Measurements from ENCODE around the gene RNF208. TPM values are rescaled to one million over a fixed set of nuclear protein-coding genes. Genes with fewer than 3 reads are reported as not detected.

Gene RNF208
- total RNA-seq, 1 experiment from 2014 or later = 1.0 TPM

DNA sequence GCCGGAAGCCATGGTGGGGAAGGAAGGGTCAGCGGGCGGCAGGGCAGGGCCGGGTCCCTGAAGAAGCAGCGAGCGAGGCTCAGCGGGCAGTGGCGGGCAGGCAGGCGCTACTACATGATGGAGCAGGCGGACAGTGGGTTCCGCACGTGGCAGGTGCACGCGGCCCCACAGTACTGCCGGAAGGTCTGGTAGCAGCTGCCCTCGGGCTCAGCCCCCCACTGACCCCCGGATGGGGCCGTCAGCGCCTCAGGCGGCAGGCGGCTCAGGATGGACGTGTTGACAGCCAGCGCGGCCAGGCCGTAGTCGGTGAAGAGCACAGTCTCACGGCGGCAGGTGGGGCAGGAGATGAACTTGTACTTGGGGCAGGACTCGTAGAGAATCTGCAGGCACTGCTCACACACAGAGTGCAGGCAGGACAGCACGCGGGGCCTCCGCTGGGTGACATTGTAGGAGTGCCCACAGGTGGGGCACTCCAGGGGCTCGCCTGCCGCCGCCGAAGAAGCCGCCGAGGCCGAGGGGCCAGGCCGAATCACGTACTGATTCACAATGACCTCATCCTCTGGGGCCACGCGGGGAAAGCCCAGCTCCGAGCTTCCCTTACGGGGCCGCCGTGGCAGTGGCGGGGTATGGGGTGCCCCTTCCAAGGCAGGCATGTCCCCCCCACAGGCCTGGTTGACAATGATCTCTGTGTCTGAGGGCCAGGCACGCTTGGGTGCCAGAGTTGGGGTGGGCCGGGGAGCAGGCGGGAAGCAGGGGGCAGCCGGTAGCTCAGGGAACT lies 1.5 kb downstream of the RNF208 start:
- Histone ChIP-seq H3K4me3 (ENCODE audit: insufficient read depth, low read depth, low read length) (no peak overlapping the region), H3K27me3 (ENCODE audit: control insufficient read depth, insufficient read depth, low read length) (peaks cover 10% of the 10 kb centered on the region), H3K36me3 (replicated peaks; ENCODE audit: control insufficient read depth, insufficient read depth, low read length) (no peaks in the 10 kb centered on the region; the same call in 1 of the 2 replicates)
- DNase-seq = peak; percentile 74

DNA sequence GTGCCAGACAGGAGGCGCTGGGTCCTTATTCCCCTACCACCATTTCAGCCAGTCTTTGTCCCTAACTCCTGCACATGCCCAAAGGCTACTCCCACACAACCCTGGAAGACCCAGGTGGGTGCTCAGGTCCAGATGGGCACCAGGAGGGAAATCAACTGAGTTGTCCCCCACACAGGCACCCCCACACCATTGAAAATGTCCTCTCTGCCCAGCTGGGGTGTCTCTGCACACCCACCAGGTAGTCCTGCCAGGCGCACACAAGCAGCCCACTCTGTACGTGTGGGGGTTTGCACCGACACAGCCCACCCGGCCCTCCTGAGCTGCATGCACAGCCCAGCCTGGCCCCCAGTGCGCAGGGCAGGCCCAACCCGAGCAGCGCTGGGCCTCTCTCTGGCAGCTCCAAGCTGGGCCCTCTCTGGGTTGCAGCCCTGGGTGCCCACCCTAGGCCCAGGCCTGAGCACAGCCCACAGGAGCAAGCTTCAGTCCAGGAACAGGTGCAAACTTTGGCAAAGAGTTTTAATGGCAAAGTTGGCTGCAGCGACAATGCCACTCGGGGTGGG lies 2.2 kb downstream of the RNF208 start:
- Histone ChIP-seq H3K27me3 (ENCODE audit: control insufficient read depth, insufficient read depth, low read length) (peaks cover 10% of the 10 kb centered on the region), H3K4me3 (ENCODE audit: insufficient read depth, low read depth, low read length) (no peak overlapping the region), H3K36me3 (replicated peaks; ENCODE audit: control insufficient read depth, insufficient read depth, low read length) (peaks cover 2% of the 10 kb centered on the region)
- DNase-seq = no peak

- H3K4me3 ChIP-seq (ENCODE audit: insufficient read depth, low read depth, low read length) = no peak overlapping the region
These were observed 3.2 kb downstream of the RNF208 start for GRCh38 chr9:137218754-137219271.

DNA sequence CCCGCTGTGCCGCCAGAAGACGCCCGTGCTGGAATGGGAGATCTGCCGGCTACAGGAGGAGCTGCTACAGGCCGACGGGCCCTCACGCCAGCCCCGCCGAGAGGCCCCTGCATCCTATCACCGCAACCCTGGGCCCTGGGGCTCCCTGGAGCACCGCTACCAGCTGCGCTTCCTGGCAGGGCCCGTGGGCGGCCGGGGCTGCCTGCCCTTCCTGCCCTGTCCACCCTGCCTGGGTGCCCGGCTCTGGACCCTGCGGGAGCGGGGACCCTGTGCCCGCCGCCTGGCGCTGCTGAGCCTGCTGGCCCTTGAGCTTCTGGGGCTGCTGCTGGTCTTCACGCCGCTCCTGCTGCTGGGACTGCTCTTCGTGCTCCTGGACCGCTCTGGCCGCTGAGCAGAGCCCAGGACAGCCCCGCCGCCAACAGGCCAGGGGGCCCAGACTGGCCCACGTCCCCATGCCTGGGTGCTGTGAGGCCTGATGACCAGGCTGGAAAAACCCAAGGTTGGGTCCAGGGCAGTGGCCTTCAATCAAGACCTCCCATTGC lies 3.8 kb downstream of the RNF208 start:
- Histone ChIP-seq H3K4me3 (ENCODE audit: insufficient read depth, low read depth, low read length) (no peak overlapping the region), H3K36me3 (replicated peaks; ENCODE audit: control insufficient read depth, insufficient read depth, low read length) (peaks cover 3% of the 10 kb centered on the region)

More at GRCh38 chr9:137218754-137219271, 3.2 kb downstream of the RNF208 start:
- H3K36me3 ChIP-seq (replicated peaks; ENCODE audit: control insufficient read depth, insufficient read depth, low read length) = peaks cover 3% of the 10 kb centered on the region
- H3K27me3 ChIP-seq (ENCODE audit: control insufficient read depth, insufficient read depth, low read length) = peaks cover 10% of the 10 kb centered on the region
- no peak for DNase-seq

GRCh38 chr9:137217276-137218211 lies 4.5 kb downstream of the RNF208 start:
- H3K27me3 ChIP-seq (ENCODE audit: control insufficient read depth, insufficient read depth, low read length) = peaks cover 6% of the 10 kb centered on the region
- no peak overlapping the region for H3K4me3 ChIP-seq (ENCODE audit: insufficient read depth, low read depth, low read length)
- H3K36me3 ChIP-seq (replicated peaks; ENCODE audit: control insufficient read depth, insufficient read depth, low read length) = peaks cover 3% of the 10 kb centered on the region
- peak; percentile 97 for DNase-seq

More for the DNA sequence above, 3.8 kb downstream of the RNF208 start:
- no peak for DNase-seq
- H3K27me3 ChIP-seq (ENCODE audit: control insufficient read depth, insufficient read depth, low read length) = peaks cover 10% of the 10 kb centered on the region

- Histone ChIP-seq H3K4me3 (ENCODE audit: insufficient read depth, low read depth, low read length) (no peak overlapping the region), H3K36me3 (replicated peaks; ENCODE audit: control insufficient read depth, insufficient read depth, low read length) (peaks cover 3% of the 10 kb centered on the region), H3K27me3 (ENCODE audit: control insufficient read depth, insufficient read depth, low read length) (no peaks in the 10 kb centered on the region; the same call in 1 of the 2 replicates)
- no peak for DNase-seq
These were observed 5.7 kb downstream of the RNF208 start for GRCh38 chr9:137216188-137216965.

- Histone ChIP-seq H3K4me3 (ENCODE audit: insufficient read depth, low read depth, low read length) (no peak overlapping the region), H3K27me3 (ENCODE audit: control insufficient read depth, insufficient read depth, low read length) (no peaks in the 10 kb centered on the region), H3K36me3 (replicated peaks; ENCODE audit: control insufficient read depth, insufficient read depth, low read length) (peaks cover 3% of the 10 kb centered on the region)
- DNase-seq = no peak
These were observed 6.6 kb downstream of the RNF208 start for GRCh38 chr9:137215196-137215986.

GRCh38 chr9:137214620-137215019 lies 7.4 kb downstream of the RNF208 start:
- no peak for DNase-seq

GRCh38 chr9:137213160-137214060 lies 8.6 kb downstream of the RNF208 start:
- DNase-seq = peak; percentile 83
- H3K27me3 ChIP-seq (ENCODE audit: control insufficient read depth, insufficient read depth, low read length) = no peaks in the 10 kb centered on the region
- H3K4me3 ChIP-seq (ENCODE audit: insufficient read depth, low read depth, low read length) = no peak overlapping the region
- peaks cover 5% of the 10 kb centered on the region for H3K36me3 ChIP-seq (replicated peaks; ENCODE audit: control insufficient read depth, insufficient read depth, low read length)

More at GRCh38 chr9:137214620-137215019, 7.4 kb downstream of the RNF208 start:
- Histone ChIP-seq H3K36me3 (replicated peaks; ENCODE audit: control insufficient read depth, insufficient read depth, low read length) (peaks cover 3% of the 10 kb centered on the region), H3K27me3 (ENCODE audit: control insufficient read depth, insufficient read depth, low read length) (no peaks in the 10 kb centered on the region), H3K4me3 (ENCODE audit: insufficient read depth, low read depth, low read length) (no peak overlapping the region)

DNA sequence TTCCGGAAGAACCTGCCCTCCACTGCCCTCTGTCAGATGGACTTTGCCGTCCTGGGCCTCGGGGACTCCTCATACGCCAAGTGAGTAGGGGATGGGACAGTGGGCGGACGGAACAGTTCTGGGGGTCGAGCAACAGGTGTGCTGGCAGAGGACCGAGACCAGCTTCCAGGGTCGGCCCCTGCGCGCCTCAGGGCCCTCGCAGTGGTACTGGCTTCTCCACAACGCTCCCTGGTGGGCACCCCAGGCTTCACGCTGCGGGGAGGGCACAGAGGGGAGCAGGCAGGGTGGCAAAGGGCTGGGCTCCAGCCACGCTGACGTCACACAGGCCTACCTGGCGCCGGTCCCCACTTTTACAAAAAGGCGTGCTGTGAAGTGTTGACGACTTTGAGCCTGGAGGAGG lies 9.5 kb downstream of the RNF208 start:
- peak; percentile 74 for DNase-seq
- Histone ChIP-seq H3K36me3 (replicated peaks; ENCODE audit: control insufficient read depth, insufficient read depth, low read length) (peaks cover 5% of the 10 kb centered on the region), H3K4me3 (ENCODE audit: insufficient read depth, low read depth, low read length) (no peak overlapping the region), H3K27me3 (ENCODE audit: control insufficient read depth, insufficient read depth, low read length) (no peaks in the 10 kb centered on the region)

DNA sequence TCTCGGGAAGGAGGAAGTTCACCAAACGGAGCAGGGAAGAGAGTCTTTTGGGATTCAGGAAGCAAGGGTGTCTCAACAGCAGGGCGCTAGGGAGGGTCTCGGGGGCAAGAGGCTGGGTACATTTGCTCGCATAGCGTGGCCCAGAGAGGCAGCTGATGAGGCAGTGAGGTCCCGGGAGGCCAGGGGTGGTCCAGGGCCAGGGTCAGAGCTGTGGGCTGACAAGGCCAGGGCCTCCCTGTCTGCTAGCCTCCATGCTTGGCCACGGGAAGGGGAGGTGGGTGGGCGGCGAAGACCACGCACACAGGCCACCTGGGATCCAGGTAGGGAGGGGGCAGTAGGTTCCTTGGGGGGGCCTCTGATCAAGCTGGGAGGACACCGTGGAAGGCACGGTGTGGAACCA lies 10.5 kb downstream of the RNF208 start:
- DNase-seq = no peak
- H3K4me3 ChIP-seq (ENCODE audit: insufficient read depth, low read depth, low read length) = no peak overlapping the region
- H3K36me3 ChIP-seq (replicated peaks; ENCODE audit: control insufficient read depth, insufficient read depth, low read length) = peaks cover 5% of the 10 kb centered on the region
- H3K27me3 ChIP-seq (ENCODE audit: control insufficient read depth, insufficient read depth, low read length) = no peaks in the 10 kb centered on the region

- DNase-seq = no peak
- no peaks in the 10 kb centered on the region for H3K27me3 ChIP-seq (ENCODE audit: control insufficient read depth, insufficient read depth, low read length)
- no peak overlapping the region for H3K4me3 ChIP-seq (ENCODE audit: insufficient read depth, low read depth, low read length)
- H3K36me3 ChIP-seq (replicated peaks; ENCODE audit: control insufficient read depth, insufficient read depth, low read length) = peaks cover 4% of the 10 kb centered on the region
These were observed 15.4 kb downstream of the RNF208 start for GRCh38 chr9:137206602-137207001.

Data from H7 (cell line).